C1 segment of cervical spinal cord (tissue), 14 donors: ENCODE results near the gene MICAL3.

ENCODE experiments used
- DNase-seq, 14 donors: peaks; one replicate each; lab custom pipeline; 2025; lab: John Stamatoyannopoulos, UW

MICAL3 gene

DNA sequence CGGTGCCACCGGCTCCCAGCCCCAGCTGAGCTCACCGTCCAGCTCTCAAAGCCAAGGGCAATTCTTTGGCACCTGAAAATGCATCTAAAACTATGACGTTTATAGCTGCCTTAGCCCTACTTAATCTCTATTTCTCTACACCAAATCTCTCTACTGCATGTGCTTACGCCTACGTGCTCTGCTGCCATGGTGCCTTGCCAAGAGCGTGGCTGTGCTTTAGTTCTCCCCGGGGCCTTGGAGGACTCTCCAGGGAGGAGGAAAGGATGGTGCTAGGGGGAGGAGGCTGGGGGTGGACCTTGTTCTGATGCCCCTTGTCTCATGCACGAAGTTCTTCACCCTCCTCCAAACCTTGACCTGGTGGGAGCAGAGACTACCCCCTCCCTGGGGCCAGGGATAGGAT lies 241.0 kb downstream of the MICAL3 start:
- no peak for DNase-seq

DNA sequence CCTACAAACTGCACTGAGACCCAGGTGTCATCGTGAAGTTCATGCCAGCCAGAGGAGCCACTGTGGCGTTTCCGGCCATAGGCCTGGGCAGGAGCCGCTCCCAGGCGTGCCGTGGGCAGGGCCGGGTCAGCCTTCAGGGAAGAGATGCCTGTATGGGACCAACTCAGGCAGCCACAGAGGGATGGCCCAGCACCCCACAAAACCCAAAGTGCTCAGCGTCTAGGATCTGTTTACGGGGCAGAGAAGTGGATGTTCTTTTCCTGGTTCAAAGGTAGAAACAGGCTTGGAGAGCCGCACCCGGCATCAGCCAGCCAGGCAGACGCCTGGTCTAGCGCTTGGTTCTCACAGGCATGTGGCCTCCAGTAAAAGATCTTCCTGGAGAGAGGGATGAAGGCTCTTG lies 241.7 kb downstream of the MICAL3 start:
- no peak for DNase-seq

DNA sequence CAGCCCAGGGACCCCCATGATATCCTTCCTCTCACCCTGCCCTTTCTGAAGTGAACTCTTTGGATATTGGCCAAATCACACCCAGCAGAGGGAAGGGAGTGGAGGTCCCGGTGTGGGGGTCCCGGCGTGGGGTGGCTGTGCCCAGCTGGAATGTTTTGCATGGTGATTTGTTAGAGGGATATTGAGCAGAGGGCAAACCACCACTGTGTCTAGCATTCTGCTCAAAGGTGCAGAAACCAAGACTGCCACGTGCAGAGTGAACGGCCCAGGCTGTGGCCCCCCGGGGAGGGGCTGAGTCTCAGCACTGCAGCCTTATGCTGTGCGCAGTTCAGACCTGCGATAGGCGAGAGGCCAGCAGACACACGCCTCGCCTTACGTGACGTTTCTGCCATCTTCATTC lies 242.2 kb downstream of the MICAL3 start:
- DNase-seq: no peak

DNA sequence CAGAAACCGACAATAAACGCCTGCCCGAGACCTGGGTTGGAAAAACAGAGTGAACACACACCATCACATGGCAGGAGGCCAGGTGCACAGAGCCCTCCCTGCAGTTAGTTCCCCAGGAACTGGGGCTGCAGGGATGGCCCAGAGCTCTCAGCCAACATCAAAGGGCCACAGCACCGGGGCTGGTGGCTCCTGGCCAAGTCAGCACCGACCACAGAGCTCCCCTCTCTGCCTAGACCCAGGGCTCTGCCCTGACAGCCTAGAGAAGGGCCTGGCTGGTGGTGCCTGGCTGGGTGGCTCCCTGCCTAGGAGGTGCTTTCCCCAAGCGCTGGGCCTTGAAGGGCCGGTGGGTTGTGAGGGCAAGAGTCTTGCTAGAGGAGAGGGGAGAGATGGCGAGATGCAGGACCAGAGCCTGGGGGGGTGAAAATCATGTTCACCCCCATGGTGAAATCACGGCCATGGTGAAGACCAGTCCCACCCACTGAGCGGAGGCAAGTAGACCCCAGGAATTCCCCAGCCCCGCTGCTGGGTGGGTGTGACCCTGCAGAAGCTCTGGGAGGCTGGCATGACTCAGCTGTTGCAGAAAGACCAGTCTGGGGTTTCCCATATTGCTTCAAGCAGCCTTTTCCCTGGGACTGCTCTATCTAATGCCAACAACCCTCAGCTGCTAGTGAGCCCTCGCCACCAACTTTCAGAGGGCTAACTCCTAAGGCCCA lies 242.9 kb downstream of the MICAL3 start:
- DNase-seq: peak in 1 of 14 donors; percentile 46

DNA sequence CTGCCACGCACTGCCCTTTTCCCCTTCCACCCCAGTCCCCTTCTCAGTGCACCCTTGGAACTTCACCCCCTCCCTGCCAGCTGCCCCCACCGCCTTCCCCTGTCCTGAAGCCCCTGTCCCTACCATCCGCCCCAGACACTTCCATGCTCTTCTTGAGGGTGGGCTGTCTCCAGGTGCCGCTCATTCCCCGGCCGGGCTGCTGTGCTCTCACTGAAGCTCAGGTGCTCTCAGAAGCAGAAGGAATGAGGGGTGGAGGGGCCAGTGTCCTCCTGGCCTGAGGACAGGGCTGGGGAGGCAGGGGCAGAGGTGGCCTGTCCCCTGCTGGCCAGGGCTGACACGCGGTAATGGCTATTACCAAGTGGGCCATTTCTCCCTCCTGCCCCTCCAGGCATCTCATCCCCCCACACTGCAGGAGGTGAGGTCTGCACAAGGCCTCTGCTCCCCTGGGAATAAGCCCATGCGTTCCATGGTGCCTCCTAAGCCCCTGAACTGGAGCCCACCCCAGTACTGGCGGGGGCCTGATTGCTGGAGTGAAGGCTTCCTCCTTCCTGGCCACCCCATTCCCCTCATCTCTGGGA lies 243.5 kb downstream of the MICAL3 start:
- no peak for DNase-seq

DNA sequence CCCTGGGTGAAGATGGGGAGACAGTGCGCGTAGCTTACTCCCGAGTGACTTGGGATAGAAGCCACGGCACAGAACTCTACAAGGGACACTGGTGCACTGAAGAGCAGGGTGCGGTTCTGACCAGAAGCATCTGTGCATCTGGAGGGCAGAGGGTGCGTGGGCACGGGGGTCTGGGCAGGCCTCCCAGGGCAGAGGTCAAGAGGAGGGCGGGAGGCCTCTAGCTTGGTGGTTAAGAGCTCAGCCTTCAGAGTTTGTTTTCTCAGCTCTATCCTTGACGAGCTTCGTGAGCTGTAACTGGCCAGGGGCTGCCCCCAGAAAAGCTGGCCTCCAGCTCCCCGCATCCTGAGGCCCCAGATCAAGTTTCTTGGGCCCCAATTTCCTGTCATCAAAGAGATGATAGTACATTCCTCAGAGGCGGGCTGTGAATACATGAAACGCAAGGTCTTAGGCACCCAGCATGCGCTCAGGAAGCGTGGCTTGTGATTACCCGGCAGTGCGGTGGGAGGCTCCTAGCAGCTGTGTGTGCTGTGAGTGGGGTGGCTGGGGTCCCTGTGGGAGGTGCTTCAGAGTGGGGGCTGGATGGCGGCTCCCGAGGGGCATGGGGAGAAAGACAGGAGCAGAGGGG lies 244.1 kb downstream of the MICAL3 start:
- no peak for DNase-seq

DNA sequence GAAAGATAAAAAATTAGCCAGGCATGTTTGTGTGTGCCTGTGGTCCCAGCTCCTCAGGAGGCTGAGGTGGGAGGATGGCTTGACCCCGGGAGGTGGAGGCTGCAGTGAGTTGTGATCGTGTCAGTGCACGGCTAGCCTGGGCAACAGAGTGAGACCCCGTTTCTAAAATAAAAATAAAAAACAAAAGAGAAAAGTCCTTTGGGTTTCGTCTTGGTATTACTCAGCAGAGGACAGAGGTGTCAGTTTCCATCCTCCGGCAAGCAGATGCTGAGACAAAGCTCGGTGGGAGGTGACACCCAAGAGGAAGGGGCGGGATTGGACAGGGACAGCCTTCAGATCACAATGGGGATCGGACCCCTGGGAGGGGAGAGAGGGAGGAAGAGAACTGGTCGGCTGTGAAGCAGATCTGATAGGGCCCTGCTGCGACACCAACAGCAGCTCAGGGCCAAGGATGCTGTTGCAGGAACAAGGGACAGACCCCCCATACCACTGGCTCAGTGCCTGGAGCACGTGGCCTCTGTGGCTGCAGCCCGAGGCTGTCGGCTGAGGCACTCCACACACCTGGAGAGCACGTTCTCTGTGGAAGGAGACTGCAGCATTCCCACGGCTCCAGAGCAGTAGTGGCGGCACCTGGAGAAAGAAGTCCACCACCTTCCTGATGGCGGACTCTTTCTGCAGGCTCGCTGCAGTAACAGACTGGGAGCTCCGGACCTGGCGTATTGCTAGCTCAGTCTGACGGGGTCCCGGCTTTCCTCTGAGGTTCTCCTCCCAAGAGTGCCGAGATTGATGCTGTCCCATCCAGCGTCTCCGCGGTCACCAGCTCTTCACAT lies 244.9 kb downstream of the MICAL3 start:
- DNase-seq: no peak

DNA sequence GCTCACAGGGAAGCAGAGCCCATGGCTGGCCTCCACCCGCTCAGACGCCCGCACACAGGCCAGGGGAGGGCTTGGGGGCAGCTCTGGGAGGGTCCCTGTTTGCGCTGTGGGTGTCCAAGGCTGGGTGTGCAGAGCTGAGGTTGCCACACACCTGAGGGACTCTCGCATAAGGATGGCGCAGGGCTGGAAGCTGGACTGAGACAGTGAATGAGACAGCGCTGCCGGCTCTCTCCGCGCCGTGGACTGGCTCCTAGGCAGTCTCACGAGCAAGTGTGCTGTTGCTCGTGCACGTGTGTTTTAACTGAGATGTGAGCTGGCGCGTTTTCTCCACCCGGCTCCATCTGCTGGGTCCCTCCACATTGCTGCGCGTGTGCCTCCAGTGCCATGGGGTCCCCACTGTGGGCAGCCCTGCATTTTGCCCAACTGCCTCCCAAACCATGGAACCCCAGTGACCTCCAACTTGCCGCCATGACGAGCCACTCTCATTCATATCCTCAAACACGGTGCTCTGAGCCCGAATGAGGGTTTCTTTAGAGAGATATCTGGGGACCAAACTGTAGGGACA lies 245.9 kb downstream of the MICAL3 start:
- no peak for DNase-seq

DNA sequence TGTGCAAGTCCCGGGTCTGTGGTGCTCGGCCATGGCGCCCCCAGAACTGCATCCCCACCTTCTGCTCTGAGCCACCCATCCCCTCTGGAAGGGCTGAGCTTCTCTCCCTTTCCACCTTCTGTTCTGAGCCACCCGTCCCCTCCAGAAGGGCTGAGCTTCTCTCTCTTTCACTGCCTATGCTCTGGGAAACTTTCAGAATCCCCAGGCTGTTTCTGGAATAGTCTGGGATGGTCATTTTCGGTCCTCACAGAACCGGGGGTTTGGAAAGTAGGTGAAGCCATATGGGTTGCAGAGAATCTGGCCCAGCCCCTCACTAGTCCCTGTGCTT lies 246.7 kb downstream of the MICAL3 start:
- no peak for DNase-seq

DNA sequence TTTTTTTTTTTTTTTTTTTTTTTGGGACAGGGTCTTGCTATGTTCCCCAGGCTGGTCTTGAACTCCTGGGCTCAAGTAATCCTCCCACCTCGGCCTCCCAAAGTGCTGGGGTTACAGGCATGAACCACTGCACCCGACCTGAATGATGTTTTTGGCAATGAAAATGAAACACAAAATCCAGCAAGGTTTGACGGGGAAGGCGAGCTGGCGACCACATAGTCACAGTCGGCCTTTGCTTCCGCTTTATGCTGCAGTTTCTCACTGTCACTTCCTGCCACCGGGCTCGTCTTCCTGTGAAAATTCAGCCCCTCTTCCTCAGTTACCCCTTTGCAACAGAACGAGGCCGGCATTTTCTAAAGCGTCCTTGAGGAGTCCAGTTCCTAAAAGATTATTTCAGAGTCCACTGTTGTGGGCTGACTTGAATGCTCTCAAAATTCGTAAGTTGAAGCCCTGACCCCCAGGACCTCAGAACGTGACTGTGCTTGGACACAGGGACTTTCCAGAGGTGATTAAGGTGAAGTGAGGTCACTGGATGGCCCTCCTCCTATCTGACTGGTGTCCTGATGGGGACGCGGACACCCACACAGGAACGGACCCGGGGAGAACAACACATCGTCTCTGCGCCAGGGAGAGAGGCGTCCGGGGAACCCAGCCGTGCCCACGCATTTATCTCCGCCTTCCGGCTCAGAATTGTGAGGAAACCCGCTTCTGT lies 247.2 kb downstream of the MICAL3 start:
- peak in 1 of 14 donors; percentile 19 for DNase-seq

DNA sequence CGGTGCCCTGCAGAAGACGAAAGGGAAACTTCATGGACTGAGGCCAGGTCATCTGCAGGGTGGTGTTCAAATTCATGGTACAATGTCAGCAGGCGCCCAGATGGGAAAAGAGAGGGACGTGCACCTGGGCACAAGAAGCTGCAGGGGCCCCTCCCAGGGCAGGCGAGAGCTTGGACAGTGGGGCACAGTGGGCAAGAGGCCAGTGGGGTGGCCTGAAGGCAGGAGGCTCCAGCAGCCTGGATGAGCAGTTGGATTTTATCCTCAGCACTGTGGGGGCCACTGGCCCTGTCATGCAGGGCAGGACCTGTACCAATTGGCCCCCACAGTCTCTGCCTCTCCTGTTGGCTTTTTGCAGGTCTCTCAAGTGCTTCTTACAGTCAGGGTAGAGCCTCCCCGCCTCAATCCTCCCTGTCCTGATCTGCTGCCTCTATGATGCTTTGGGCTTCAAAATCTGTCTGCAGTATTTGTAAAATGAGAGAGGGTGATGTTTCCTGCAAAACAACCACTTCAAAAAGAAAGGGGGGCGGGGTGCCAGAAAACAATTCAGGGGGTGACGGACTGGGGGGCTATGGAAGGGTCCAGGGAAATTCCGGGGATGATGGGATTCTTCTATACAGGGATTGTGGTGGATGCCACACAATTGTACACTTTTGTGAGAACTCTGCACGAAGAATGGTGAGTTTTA lies 248.4 kb downstream of the MICAL3 start:
- DNase-seq: no peak

DNA sequence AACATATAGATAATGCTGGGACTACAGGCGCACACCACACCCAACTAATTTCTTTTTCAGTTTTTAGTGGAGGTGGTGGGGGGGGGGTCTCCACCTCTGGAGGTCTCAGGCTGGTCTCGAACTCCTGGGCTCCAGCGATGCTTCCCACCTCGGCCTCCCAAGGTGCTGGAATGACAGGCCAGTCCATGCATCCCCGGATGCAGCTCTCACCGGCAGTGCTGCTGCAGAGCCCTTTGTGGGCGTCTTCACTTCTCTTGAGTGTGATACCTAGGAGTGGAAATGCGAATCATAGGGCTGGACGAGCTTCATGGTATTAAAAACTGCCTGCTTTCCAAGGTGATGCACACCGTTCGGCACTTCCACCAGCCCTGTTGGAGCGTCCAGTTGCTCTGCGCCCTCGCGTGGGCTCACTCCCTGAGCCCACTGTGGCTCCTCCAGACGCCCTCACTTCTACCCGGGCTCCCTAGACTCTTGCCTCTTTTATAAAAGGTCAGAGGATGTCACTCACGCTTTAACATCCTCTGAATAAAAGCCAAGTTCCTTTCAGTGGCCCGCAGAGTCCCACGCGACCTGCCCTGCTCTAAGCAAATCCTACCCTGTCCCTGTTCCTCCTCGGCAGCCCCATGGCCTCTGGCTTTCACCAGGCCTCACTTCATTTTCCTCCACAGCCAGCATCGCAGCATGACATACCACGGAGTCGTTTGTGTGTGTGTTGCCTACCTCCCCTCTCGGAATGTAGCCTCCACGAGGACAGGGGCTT lies 249.3 kb downstream of the MICAL3 start:
- DNase-seq: no peak

DNA sequence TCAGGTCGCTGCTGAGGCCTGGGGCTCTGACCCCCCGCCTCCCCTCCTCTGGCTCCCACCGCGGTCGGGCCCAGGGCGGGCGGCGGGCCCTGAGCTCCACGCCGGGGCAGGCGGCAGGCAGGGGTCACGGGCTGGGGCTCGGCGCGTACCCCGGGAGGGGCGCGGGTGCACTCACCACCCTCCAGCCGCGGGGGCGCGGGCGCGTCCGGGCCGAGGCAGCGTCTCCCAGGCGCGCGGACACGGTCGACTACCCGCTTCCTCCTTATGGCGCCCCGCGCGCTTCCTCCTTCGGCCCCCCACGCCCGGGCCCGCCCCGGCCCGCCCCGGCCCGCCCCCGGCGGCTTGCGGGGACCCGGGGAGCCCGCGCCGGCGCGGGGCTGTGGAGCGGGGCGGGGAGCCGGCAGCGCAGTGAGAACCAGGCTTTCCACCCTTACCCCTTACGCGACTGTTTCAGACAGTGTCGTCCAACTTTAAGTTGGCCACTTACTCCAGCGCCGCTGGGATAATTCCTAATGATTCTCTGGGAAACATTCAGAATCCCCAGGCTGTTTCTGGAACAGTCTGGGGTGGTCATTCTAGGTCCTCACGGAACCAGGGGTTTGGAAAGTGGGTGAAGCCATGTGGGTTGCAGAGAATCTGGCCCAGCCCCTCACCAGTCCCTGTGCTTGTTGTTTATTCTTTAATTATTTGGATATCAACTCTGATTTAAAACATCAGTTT lies 250.0 kb downstream of the MICAL3 start, which contains the start of gene BID:
Gene BID, minus strand, starts transcription at position 264 of the 720 bp plus-strand sequence. CDS start 24,353 bp downstream, outside the sequence.
- DNase-seq: peak in 2 of 14 donors; percentile 42 to 60

DNA sequence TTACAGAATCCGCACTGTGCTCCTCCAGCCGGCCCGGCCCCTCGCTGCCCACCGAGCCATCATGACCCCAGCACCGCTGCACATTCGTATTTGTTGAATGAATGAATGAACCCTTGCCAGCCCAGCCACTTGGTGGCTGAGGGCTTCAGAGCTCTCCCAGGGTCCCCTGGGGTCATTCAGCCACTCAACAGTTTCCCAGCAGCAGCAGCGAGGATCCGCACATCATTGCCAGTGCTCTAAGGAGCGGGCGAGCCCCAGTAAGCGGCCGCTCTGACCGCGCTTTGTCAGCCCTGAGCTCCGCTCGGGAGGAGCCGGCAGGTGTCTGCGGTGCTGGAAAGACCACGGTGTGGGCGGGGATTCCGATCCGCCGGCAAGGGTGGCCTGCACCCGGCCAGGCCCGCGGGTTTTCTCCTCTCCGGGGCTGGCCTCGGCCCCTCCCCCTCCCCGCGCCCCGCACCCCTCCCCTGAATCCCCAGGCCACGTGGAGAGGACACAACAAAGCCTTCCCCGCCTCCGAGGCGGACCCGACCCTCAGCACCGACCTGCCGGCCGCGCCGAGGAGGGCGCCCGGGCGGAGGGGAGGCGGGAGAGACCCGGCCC lies 250.7 kb downstream of the MICAL3 start:
- DNase-seq: peak in 8 of 14 donors; percentile 29 to 74 (median 47)

DNA sequence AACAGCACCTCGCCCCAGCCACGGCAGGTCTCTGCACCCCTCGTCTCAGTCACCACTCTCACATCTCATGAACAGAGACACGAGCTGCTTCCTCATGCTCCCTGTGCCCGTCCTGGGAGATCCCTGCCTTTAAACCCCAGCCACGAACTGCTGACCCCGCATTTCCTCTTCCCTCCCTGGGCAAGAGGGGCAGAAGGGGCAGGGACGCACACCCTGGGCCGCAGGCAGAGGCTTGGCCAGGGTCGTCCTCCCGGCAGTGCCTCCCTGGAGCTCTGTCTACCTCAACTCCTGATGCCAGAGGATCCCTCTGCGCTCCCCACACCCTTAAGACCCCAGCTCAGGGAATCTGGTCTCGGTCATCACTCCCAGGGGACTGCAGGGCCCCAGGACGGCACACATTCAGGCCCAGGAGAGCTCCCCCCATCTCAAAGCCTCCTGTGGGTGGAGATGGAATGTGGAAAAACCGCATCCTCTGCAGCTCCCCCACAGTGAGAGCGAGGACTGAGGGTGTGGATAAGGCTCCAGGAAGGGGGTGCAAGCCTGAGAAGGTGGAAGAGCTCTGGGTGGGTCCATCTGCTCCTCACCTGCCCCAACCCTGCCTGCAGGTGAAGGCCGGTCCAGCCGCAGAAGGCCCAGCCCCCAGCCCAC lies 251.3 kb downstream of the MICAL3 start:
- peak in 2 of 14 donors; percentile 29 to 32 for DNase-seq

DNA sequence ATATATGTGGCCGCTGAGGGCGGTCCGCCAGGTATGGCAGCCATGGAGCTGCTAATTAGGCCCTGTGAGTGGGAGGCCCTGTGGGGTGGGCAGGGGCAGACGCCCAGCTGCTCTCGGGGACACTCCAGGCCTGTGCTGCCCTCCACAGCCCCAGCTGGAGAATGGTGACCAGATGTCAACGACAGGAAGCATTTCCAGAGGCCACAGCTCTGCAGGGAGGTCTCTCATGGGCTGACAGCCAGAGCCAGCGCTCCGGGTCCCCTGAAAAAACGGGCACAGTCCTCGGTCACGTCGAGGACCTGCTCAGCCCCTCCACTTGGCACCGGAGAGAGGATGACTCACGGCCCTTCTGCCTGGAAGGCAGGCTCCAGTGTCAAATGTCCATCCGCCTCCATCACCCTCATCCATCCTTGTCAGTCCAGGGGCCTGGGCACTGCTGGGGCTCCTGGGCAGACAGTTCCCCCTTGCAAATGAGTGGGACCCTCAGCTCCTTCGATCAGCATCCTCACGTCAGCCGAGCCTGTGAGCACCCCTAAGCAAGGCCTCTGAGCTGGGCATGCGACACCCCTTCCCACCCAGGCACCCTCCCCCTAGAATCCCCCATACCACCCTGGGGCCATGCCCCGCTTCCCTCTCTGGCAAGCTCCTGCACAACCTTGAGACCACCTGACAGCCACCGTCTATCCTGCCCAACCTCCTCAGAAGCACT lies 252.0 kb downstream of the MICAL3 start:
- DNase-seq: peak in 1 of 14 donors; percentile 37
